IPS-15b (cell line): ENCODE results near the gene ARL4C.
A peak's percentile ranks its signal among the peaks of the same experiment; 100 is the strongest.

ENCODE experiments used
- H3K27me3 ChIP-seq: one replicate; pipeline ENCODE4 v1.6.1; 2013; ENCODE audit warnings: low read length; ENCODE audit not compliant: control insufficient read depth, insufficient read depth
- H3K36me3 ChIP-seq: one replicate; pipeline ENCODE4 v1.6.1; 2013; ENCODE audit warnings: low read length; ENCODE audit not compliant: control insufficient read depth, insufficient read depth
- H3K4me1 ChIP-seq: one replicate; pipeline ENCODE4 v1.6.1; 2013; ENCODE audit warnings: mild to moderate bottlenecking, low read length; ENCODE audit not compliant: control insufficient read depth, insufficient read depth
- H3K4me3 ChIP-seq: one replicate; pipeline ENCODE4 v1.5.1; 2013; ENCODE audit warnings: low read depth, low read length
- H3K9ac ChIP-seq: one replicate; pipeline ENCODE4 v1.6.1; 2013; ENCODE audit warnings: low read depth, mild to moderate bottlenecking, low read length
- H3K9me3 ChIP-seq: one replicate; pipeline ENCODE4 v1.6.1; 2013; ENCODE audit warnings: mild to moderate bottlenecking, low read length; ENCODE audit not compliant: control insufficient read depth, insufficient read depth

The ARL4C gene, protein sequence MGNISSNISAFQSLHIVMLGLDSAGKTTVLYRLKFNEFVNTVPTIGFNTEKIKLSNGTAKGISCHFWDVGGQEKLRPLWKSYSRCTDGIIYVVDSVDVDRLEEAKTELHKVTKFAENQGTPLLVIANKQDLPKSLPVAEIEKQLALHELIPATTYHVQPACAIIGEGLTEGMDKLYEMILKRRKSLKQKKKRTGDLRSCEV

DNA sequence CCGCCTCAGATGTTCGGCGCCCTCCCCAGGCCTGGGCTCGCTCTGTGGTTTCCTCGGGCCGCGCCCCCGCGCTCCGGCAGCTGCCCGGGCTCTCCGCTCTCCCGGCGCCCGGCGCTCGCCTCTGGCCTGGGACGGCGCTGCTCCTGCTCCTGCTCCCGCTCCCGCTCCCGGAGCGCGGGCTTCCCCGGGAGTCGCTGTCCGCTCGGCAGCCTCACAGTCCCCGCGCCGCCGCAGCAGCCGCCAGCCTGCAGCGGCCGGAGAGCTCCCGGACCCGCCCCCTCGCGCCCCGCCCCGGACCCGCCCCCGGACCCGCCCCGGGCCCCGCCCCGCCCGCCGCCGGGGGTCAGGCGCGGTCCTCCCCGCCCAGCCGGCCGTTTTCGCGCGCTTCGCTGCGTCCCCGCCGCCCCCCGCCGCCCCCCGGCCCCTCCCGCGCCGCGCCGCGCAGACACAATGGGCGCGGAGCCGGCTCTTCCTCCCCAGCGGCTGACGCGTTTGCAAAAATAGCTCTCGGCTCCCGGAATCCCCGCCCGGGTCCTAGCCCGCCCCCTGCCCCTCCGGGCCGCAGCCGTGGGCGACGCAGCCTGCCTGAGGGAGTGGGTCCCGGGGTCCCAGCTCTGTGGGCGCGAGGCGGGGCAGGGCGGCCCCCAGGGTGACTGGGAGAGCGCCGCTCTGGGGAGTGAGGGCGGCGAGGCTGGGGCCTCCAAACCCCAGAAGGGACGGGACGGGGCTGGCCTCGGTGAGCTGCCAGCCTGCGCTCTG, at the start of gene ARL4C:
Gene ARL4C, minus strand, starts transcription at position 247 of the 759 bp plus-strand sequence. CDS start 495 bp downstream, outside the sequence.
- no peaks in the 10 kb centered on the region for H3K9me3 ChIP-seq
- H3K9ac ChIP-seq = peak within 1 kb of the TSS; percentile 50
- H3K4me3 ChIP-seq = peak within 1 kb of the TSS; percentile 93
- no peaks in the 10 kb centered on the region for H3K4me1 ChIP-seq
- H3K36me3 ChIP-seq = no peaks in the 10 kb centered on the region
- peaks cover 32% of the 10 kb centered on the region for H3K27me3 ChIP-seq

DNA sequence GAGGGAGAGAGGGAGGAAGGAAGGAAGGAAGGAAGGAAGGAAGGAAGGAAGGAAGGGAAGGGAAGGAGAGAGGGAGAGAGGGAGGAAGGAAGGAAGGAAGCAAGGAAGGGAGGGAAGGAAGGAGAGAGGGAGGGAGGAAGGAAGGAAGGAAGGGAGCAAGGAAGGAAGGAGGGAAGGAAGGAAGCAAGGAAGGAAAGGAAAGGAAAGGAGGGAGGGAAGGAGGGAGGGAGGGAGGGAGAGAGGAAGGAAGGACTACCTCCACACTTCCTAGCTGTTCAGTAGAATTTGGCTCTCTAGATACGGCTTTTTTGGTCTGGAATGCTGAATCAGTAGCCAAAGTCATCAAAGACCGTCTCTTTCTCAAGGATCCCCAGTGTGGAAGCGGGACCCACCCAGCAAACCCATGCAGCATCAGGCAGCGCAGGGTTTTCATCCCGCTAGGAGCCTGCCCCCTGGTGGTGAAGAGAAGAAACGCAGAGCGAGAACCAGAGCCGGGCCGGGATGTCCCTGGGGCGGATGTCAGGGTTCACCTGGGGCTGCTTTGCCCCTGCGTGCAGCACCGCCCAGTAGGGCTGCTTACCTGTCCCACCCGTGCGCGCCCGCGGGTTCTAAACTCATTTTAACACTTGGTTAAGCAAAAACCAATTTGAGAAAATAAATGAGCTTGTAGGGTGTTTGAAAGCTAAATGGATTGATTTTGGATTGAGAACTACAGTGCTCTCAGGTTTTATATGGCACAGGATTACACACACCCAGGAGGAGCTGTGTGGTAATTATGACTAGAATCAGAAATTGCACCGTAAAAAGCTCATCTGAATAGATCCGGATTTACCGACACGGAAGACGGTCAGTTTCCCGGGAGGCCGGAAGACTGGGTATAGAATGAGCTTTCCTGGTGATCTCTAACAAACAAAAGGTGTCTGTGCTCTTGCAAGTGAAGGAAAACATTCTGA, 48.1 kb upstream of the ARL4C start:
- H3K36me3 ChIP-seq = no peaks in the 10 kb centered on the region
- H3K4me1 ChIP-seq = peaks cover 16% of the 10 kb centered on the region
- H3K9me3 ChIP-seq = no peaks in the 10 kb centered on the region
- H3K27me3 ChIP-seq = peaks cover 17% of the 10 kb centered on the region
- peak overlapping the region; percentile 9 for H3K4me3 ChIP-seq
- no peak overlapping the region for H3K9ac ChIP-seq

DNA sequence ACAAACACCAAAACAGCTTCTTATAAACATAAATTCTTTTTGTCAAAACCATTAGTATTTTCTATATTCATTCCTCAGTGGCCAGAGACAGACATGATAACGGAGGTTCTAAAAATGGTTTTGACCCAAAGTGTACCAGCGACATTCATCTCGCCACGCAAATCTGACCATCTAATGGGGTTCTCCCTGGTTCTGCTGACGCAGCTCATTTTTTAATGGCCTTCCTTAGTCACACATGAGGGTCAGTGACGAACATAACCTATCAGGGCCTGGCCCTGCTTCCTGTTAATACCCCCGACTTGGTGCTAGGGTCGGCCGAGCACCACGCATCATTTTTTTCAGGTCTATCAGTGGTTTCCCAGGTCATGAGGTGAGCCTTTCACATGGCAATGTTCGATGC, 45.9 kb upstream of the ARL4C start:
- H3K27me3 ChIP-seq = peaks cover 12% of the 10 kb centered on the region
- H3K9ac ChIP-seq = no peak overlapping the region
- no peaks in the 10 kb centered on the region for H3K9me3 ChIP-seq
- peaks cover 8% of the 10 kb centered on the region for H3K4me1 ChIP-seq
- no peak overlapping the region for H3K4me3 ChIP-seq
- H3K36me3 ChIP-seq = no peaks in the 10 kb centered on the region

DNA sequence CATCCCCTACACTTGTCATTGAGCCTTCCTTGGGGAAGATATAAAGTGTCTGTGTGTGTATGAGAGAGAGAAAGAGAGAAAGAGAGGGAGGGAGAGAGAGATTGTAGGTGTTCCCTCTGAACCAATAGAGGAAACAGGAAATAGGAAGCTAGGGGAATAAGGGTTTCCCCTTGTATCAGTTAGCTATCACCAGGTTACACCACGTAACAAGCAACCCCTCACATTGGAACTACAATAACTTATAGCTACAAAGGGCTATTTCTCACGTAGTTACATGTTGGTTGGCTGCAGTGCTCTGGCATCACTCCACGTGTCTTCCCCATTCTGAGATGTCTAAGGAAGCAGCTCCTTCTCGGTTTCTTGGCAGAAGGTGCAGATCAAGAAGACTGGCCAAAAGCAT, 41.0 kb upstream of the ARL4C start:
- Histone ChIP-seq H3K4me1 (no peaks in the 10 kb centered on the region), H3K9me3 (no peaks in the 10 kb centered on the region), H3K4me3 (no peak overlapping the region), H3K36me3 (no peaks in the 10 kb centered on the region), H3K9ac (no peak overlapping the region), H3K27me3 (no peaks in the 10 kb centered on the region)

DNA sequence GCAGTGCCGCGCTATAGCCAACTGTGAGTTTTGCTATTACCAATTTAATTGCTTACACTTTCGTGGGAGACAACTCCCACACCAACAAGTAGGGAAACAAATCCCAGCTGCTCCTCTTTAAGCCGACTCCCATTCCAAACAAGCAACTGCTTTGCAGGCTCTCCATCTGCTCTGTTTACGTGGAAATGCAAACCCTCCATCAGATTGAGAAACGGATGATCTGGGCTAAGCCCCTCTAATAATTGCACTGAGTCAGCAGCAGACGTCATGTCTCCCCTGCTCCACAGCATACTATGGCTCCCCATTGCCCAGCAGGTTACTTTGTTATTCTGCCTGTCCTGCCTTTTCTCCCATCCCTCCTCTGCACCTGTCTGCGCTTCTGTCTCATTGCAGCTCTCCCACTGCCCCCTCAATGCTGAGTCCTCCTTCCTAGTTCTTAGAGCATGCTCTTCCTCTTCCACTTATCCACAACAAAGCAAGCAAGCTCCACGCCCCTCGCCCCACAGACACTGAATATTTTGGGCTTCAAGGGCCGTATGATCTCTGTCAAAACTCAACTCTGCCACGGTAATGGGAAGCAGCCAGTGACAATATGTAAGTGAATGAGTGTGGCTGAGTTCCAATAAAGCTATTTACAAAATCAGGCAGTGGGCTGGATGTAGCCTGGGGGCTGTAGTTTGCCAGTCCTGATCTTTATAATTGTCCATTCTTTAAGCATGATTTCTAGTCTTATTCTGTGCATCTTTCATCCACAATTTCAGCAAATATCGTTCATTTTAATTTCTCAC, 39.5 kb upstream of the ARL4C start:
- no peak overlapping the region for H3K4me3 ChIP-seq
- H3K9me3 ChIP-seq = no peaks in the 10 kb centered on the region
- no peaks in the 10 kb centered on the region for H3K4me1 ChIP-seq
- H3K36me3 ChIP-seq = no peaks in the 10 kb centered on the region
- H3K27me3 ChIP-seq = no peaks in the 10 kb centered on the region
- H3K9ac ChIP-seq = no peak overlapping the region

DNA sequence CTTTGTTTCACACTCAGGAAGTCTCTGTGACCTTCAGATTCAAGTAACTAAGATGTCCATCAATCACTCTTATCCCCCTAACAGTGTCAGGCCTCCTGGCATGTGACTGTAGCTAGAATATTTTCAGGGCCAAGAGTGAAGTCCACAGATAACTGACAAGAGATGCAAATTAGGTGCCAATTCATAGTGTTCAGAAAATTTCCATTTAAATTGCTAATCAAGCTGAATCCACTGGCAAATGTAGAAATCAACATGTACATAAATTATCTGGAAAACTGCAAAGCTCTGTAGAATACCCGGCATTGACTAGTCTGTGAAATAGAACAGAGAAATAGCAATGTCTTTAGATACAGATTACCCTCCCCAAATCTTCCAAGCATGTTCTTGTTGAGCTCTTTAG, 38.6 kb upstream of the ARL4C start:
- Histone ChIP-seq H3K4me1 (no peaks in the 10 kb centered on the region), H3K9me3 (no peaks in the 10 kb centered on the region), H3K9ac (no peak overlapping the region), H3K27me3 (no peaks in the 10 kb centered on the region), H3K4me3 (no peak overlapping the region), H3K36me3 (no peaks in the 10 kb centered on the region)

DNA sequence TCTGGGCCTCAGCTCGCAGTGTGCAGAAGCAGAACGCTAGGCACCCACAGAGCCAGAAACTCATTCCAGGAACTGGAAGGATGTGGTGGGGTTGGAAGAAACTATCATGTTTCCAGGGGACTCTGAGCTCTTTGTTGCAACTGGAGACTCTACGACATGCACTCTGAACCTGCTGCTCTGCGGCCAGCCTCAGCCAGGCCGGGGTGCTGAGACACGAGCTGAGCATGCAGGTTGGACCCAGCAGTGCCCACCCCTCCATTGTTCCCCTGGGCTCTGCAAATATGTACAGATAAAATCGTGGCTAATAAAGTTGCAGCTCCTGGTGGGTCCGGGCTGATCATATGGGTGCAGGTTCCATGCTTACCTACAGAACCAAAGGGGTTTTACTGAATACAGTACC, 37.6 kb upstream of the ARL4C start:
- Histone ChIP-seq H3K9ac (no peak overlapping the region), H3K9me3 (no peaks in the 10 kb centered on the region), H3K4me3 (no peak overlapping the region), H3K36me3 (no peaks in the 10 kb centered on the region), H3K27me3 (no peaks in the 10 kb centered on the region), H3K4me1 (no peaks in the 10 kb centered on the region)

DNA sequence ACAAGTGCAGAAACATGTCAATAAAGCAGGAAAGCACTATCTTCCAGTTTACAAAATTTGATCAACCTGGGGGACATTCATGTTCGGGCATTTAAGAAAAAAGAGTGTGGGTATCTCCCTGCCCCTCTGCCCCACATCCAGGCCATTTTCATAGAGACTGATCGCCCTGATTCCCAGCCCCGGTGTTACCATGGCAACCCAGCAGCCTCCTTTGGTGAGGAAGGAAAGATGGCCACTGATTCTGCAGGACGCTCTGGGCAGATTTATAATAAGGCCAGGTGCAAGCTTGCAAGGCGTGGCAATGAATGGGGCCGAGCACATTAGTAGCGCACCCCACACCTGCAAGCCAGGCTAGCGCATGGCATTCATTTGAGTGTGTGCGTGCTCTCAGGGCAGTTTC, 36.7 kb upstream of the ARL4C start:
- no peaks in the 10 kb centered on the region for H3K36me3 ChIP-seq
- H3K9ac ChIP-seq = no peak overlapping the region
- no peak overlapping the region for H3K4me3 ChIP-seq
- H3K27me3 ChIP-seq = no peaks in the 10 kb centered on the region
- H3K4me1 ChIP-seq = peaks cover 4% of the 10 kb centered on the region
- no peaks in the 10 kb centered on the region for H3K9me3 ChIP-seq

DNA sequence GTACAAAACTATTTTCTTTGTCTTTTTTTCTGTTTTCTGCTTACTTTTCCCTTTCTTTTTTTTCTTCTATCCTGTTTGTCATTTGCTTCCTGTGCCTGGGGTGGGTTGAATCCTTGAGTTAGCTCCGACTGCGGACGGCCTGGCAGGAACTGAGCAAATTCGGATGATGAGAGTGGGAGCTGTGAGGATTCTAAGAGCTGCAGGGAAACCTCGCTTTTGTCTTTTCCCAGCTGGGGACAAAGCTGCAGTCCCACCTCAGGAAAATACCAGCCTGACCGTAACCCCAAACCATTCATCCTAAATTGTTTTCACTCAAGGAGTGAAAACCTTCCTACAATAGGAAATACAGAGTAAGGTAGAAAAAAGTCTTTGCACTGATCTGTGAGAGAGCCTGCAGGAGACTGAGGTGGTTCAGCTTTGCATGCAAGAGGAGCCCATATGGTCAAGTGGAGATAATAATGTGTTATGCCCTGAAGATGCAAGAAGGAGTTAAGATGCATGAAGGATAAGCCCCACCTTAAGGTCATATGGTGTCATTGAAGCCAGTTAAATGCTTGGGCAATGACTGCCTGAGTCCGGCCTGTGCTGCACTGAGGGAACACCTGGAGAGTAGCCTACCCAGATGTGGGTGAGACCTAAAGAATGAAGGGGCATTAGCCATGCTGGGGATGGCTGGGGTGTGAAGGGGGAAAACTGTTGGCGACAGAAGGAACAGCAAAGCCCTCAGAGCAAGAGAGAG, 31.7 kb upstream of the ARL4C start:
- Histone ChIP-seq H3K36me3 (no peaks in the 10 kb centered on the region), H3K27me3 (no peaks in the 10 kb centered on the region), H3K4me1 (peaks cover 6% of the 10 kb centered on the region), H3K4me3 (no peak overlapping the region), H3K9me3 (no peaks in the 10 kb centered on the region), H3K9ac (no peak overlapping the region)

DNA sequence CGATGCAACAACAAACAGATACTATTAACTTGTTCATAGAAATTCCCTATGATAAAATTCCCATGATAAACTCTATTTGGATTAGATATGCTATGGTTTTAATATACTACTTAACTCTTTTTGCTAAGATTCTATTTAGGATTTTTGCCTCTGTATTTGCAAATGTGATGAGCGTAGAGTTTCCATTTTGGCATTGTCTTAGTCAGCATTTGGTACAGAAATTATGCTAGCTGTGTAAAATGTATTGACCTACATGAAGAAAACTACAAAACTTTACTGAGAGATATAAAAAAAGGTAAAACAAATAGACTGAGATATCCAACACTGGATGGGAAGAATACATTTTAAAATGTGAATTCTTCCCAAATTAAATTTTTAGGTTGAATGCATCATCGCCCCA, 29.8 kb upstream of the ARL4C start:
- H3K27me3 ChIP-seq = no peaks in the 10 kb centered on the region
- no peak overlapping the region for H3K9ac ChIP-seq
- no peaks in the 10 kb centered on the region for H3K9me3 ChIP-seq
- H3K4me3 ChIP-seq = no peak overlapping the region
- peaks cover 6% of the 10 kb centered on the region for H3K4me1 ChIP-seq
- H3K36me3 ChIP-seq = no peaks in the 10 kb centered on the region

DNA sequence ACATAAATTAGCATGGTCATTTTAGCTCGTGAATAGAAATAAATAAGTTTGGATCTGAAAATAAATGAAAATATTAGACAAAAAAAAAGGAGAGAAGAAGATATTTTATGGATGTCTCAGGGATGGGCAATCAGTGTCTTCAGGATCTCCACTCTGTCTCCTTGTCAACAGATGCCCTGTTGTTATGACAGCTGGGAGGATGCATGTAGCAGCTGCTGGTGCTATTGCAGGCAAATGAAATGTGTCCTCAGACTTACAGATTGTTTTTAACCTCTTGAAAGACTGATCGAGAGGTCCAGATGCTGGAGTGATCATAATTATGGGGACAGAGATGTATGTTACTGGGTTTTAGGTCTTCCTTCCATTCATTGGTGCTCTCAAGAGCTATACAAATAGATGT, 24.7 kb upstream of the ARL4C start:
- no peaks in the 10 kb centered on the region for H3K36me3 ChIP-seq
- H3K4me1 ChIP-seq = no peaks in the 10 kb centered on the region
- no peaks in the 10 kb centered on the region for H3K27me3 ChIP-seq
- no peak overlapping the region for H3K4me3 ChIP-seq
- H3K9me3 ChIP-seq = no peaks in the 10 kb centered on the region
- no peak overlapping the region for H3K9ac ChIP-seq
